GM12892 (cell line): ENCODE measurements around the gene PRSS36.

ENCODE experiments used
- POLR2A ChIP-seq: IDR thresholded peaks from 2 replicates; pipeline ENCODE4 v1.6.1; 2011; ENCODE audit warnings: low read depth, low read length, control low read depth
- POLR2AphosphoS5 ChIP-seq: IDR thresholded peaks from 2 replicates; pipeline ENCODE4 v1.6.1; 2011; ENCODE audit warnings: low read depth, low read length, control low read depth

DNA sequence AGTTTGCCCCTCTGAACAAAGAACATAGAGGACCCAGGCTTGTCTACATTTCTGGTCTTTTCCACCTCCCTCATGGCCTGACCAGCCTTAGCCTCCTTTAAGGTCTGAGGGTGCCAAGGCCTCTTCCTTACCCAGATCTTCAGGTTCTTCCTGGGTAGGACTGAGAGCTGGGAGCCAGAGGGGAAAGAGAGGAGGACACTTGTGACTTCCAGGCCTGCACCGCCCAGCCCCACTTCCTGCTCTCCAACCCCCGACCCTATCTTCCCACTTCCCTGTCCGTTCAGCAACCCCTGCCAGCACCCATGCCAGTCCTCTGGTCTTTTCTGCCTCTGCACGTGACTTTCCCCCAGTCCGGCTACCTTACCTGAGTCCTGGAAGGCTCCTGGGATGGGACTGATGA lies 534 bp downstream of the PRSS36 start:
- no peak for TF ChIP-seq POLR2A
- no peak for TF ChIP-seq POLR2AphosphoS5
